GM18867 (cell line): ENCODE data around the gene OR4Q3.
"Not testable (repeated sequence)": the region's sequence is repeated elsewhere in the genome, so short reads cannot be mapped to it uniquely, and the experiment has no call there.

Experiments
- ATAC-seq: cut with Tn5 transposase; IDR thresholded peaks from one replicate; pipeline ENCODE4 v1.9.1; 2021; ENCODE audit warnings: mild to moderate bottlenecking, moderate library complexity; ENCODE audit not compliant: unreplicated experiment

Gene OR4Q3

GRCh38 chr14:19743256-19743655 lies at the start of gene OR4Q3:
Gene OR4Q3, plus strand, starts transcription at chr14:19743571.
- no peak for ATAC-seq

- ATAC-seq: no peak
Measured at GRCh38 chr14:19729359-19729758, 14.0 kb upstream of the OR4Q3 start.

- ATAC-seq: no peak
Measured at GRCh38 chr14:19729763-19730162, 13.6 kb upstream of the OR4Q3 start.

- ATAC-seq: not testable (repeated sequence)
Measured at GRCh38 chr14:19733893-19734292, 9.5 kb upstream of the OR4Q3 start.

- not testable (repeated sequence) for ATAC-seq
Measured at GRCh38 chr14:19752316-19752715, 8.9 kb downstream of the OR4Q3 start.

GRCh38 chr14:19754172-19754571 lies 10.8 kb downstream of the OR4Q3 start:
- ATAC-seq: no peak

GRCh38 chr14:19771491-19771890 lies 28.1 kb downstream of the OR4Q3 start:
- ATAC-seq: not testable (repeated sequence)

- peak; percentile 51 for ATAC-seq
Measured at GRCh38 chr14:19771895-19772430, 28.6 kb downstream of the OR4Q3 start.

GRCh38 chr14:19772454-19772853 lies 29.1 kb downstream of the OR4Q3 start:
- peak; percentile 88 for ATAC-seq

GRCh38 chr14:19773204-19773603 lies 29.8 kb downstream of the OR4Q3 start, which contains the start of gene OR4M1:
Gene OR4M1, plus strand, starts transcription at chr14:19773504. Its CDS starts 6,819 bp downstream, at chr14:19780323.
- ATAC-seq: not testable (repeated sequence)

GRCh38 chr14:19775587-19775986 lies 32.2 kb downstream of the OR4Q3 start:
- ATAC-seq: no peak

- ATAC-seq: not testable (repeated sequence)
Measured at GRCh38 chr14:19785848-19786247, 42.5 kb downstream of the OR4Q3 start.

- not testable (repeated sequence) for ATAC-seq
Measured at GRCh38 chr14:19787318-19787717, 43.9 kb downstream of the OR4Q3 start.

- not testable (repeated sequence) for ATAC-seq
Measured at GRCh38 chr14:19788150-19788549, 44.8 kb downstream of the OR4Q3 start.

- not testable (repeated sequence) for ATAC-seq
Measured at GRCh38 chr14:19796520-19797108, 53.2 kb downstream of the OR4Q3 start.
